Measurements from ENCODE around the gene PPARD. TPM values are rescaled to one million over a fixed set of nuclear protein-coding genes. Genes with fewer than 3 reads are reported as not detected.

The PPARD gene
- total and polyA plus RNA-seq, 7 experiments from 2014 or later = 7.3 to 47.1 (median 30.0) TPM

GRCh38 chr6:35341557-35341956, 801 bp upstream of the PPARD start:
- POLR2A ChIA-PET = interaction anchor here (0.7 to 5.7 kb wide), 8 partner anchors 9 to 321 kb away, joined by 3 to 47 read pairs (median 4); partner anchors contain the start of genes FANCE and RPL10A
- intact Hi-C loops (cut with micrococcal nuclease) = no loop called here

DNA sequence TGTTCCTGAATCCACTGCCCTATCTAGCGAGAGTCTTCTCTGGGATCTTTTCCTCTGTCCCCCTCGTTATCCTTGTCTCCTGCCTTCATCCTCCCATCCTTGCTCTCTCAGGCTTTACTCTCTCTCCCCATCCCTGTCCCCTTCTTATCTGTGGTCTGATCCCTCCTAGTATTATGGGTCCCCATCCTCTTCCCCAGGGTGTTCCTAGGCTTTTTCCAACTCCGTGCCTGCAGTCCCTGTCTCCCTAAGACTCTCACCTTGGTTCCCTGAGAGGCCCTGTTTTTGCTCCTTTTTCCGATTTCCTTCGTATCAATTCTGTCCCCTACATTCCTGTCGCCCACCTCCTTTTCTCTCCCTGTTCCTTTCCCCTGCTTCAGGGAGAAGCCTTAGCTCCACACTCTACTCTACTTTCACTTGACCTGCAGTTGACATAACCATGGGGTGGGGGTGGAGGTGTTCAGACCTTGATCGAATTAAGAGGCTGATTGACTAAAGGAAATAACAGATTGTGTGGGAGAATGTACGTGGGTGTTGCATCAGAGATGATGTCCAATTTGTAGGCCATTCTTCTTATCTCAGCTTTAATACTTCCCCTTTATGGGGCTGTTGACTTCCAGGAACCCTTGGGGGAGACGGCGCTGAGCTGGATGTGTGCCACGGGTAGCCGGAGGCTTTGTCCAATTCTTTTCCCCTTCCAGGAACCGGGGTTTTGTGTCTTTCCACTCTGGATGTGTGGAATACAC, 905 bp downstream of the PPARD start:
- no peaks in the 10 kb centered on the region for H3K27me3 Mint-ChIP-seq
- Histone ChIP-seq H3K36me3 (ENCODE audit: control insufficient read depth in 2 of 3, insufficient read depth in 3 of 3, low read length in 3 of 3) (peaks cover 0 to 7% (median 0%) of the 10 kb centered on the region in 3 experiments), H3K27ac (ENCODE audit: low read depth, low read length) (peak overlapping the region; percentile 97), H3K9me3 (ENCODE audit: control insufficient read depth in 2 of 3, low read length in 3 of 3) (no peaks in the 10 kb centered on the region), H3K27me3 (ENCODE audit: control insufficient read depth in 2 of 2, insufficient read depth in 2 of 2, low read length in 2 of 2) (no peaks in the 10 kb centered on the region), H3K4me1 (ENCODE audit: control insufficient read depth in 2 of 2, insufficient read depth in 2 of 2, low read length in 2 of 2) (peaks cover 22 to 40% of the 10 kb centered on the region in 2 donors), H3K4me3 (ENCODE audit: low read length) (peak overlapping the region; percentile 70)
- intact Hi-C loops (cut with micrococcal nuclease) = loop anchor here (2.0 kb wide), 3 partner anchors 72 to 394 kb away; partner anchors contain the start of gene ARMC12 (in 1 of the 2)
- POLR2A ChIA-PET = interaction anchor here (0.6 to 5.7 kb wide), 13 partner anchors 10 to 320 kb away, joined by 3 to 47 read pairs (median 4); partner anchors contain the start of genes FANCE and RPL10A
- H3K36me3 Mint-ChIP-seq = peaks cover 2 to 17% (median 14%) of the 10 kb centered on the region in 5 donors
- peak overlapping the region; percentile 85 to 98 (median 97) for H3K27ac Mint-ChIP-seq
- peaks cover 41 to 58% (median 52%) of the 10 kb centered on the region in 7 donors for H3K4me1 Mint-ChIP-seq
- peak overlapping the region; percentile 88 to 100 (median 98) for H3K4me3 Mint-ChIP-seq
- CTCF ChIA-PET = interaction anchor here (0.7 to 5.0 kb wide), 12 partner anchors 9 to 122 kb away, joined by 3 to 99 read pairs (median 4); partner anchors contain the start of gene FANCE
- H3K9me3 Mint-ChIP-seq = peaks cover 0 to 2% (median 0%) of the 10 kb centered on the region in 11 donors
- ATAC-seq (no peak), DNase-seq (peak in 3 of 9 donors; percentile 15 to 19 (median 17))

More at GRCh38 chr6:35341557-35341956, 801 bp upstream of the PPARD start:
- H3K4me3 Mint-ChIP-seq = peak overlapping the region in 6 of 10 donors; percentile 4 to 100 (median 90)
- ATAC-seq (no peak), DNase-seq (no peak)
- H3K36me3 ChIP-seq (ENCODE audit: control insufficient read depth in 2 of 3, insufficient read depth in 3 of 3, low read length in 3 of 3) = peaks cover 0 to 6% (median 0%) of the 10 kb centered on the region in 3 experiments
- H3K4me1 Mint-ChIP-seq = peaks cover 34 to 54% (median 46%) of the 10 kb centered on the region in 7 donors
- no peaks in the 10 kb centered on the region for H3K9me3 ChIP-seq (ENCODE audit: control insufficient read depth in 2 of 3, low read length in 3 of 3)
- no peak overlapping the region for H3K27ac ChIP-seq (ENCODE audit: low read depth, low read length)
- peaks cover 19 to 28% of the 10 kb centered on the region in 2 donors for H3K4me1 ChIP-seq (ENCODE audit: control insufficient read depth in 2 of 2, insufficient read depth in 2 of 2, low read length in 2 of 2)
- peaks cover 0 to 10% (median 0%) of the 10 kb centered on the region in 5 donors for H3K27me3 Mint-ChIP-seq
- peaks cover 0 to 9% (median 2%) of the 10 kb centered on the region in 11 donors for H3K9me3 Mint-ChIP-seq
- CTCF ChIA-PET = interaction anchor here (0.6 to 5.0 kb wide), 20 partner anchors 9 to 396 kb away, joined by 3 to 99 read pairs (median 5); partner anchors contain the start of genes FANCE and RPL10A
- no peaks in the 10 kb centered on the region for H3K27me3 ChIP-seq (ENCODE audit: control insufficient read depth in 2 of 2, insufficient read depth in 2 of 2, low read length in 2 of 2)
- no peak overlapping the region for H3K4me3 ChIP-seq (ENCODE audit: low read length)
- peaks cover 0 to 17% (median 8%) of the 10 kb centered on the region in 5 donors for H3K36me3 Mint-ChIP-seq
- H3K27ac Mint-ChIP-seq = peak overlapping the region in 8 of 9 donors; percentile 17 to 98 (median 91)

- Histone ChIP-seq H3K36me3 (ENCODE audit: control insufficient read depth in 2 of 3, insufficient read depth in 3 of 3, low read length in 3 of 3) (peaks cover 0 to 7% (median 0%) of the 10 kb centered on the region in 3 experiments), H3K9me3 (ENCODE audit: control insufficient read depth in 2 of 3, low read length in 3 of 3) (no peaks in the 10 kb centered on the region), H3K27me3 (ENCODE audit: control insufficient read depth in 2 of 2, insufficient read depth in 2 of 2, low read length in 2 of 2) (no peaks in the 10 kb centered on the region), H3K27ac (ENCODE audit: low read depth, low read length) (peak overlapping the region; percentile 97), H3K4me3 (ENCODE audit: low read length) (peak overlapping the region; percentile 70), H3K4me1 (ENCODE audit: control insufficient read depth in 2 of 2, insufficient read depth in 2 of 2, low read length in 2 of 2) (peaks cover 30 to 47% of the 10 kb centered on the region in 2 donors)
- no peaks in the 10 kb centered on the region for H3K27me3 Mint-ChIP-seq
- no peak for ATAC-seq
- POLR2A ChIA-PET = interaction anchor here (0.6 to 5.7 kb wide), 16 partner anchors 9 to 128 kb away, joined by 3 to 47 read pairs (median 4); partner anchors contain the start of genes DEF6, FANCE and RPL10A
- intact Hi-C loops (cut with micrococcal nuclease) = loop anchor here (2.0 kb wide), 3 partner anchors 71 to 393 kb away; partner anchors contain the start of gene ARMC12 (in 1 of the 2)
- peak overlapping the region; percentile 88 to 100 (median 98) for H3K4me3 Mint-ChIP-seq
- H3K4me1 Mint-ChIP-seq = peaks cover 48 to 64% (median 58%) of the 10 kb centered on the region in 7 donors
- CTCF ChIA-PET = interaction anchor here (0.7 to 5.0 kb wide), 14 partner anchors 9 to 395 kb away, joined by 3 to 99 read pairs (median 3); partner anchors contain the start of genes FANCE and RPL10A
- DNase-seq = no peak
- peaks cover 0 to 2% (median 0%) of the 10 kb centered on the region in 11 donors for H3K9me3 Mint-ChIP-seq
- peaks cover 3 to 19% (median 17%) of the 10 kb centered on the region in 5 donors for H3K36me3 Mint-ChIP-seq
- peak overlapping the region; percentile 53 to 98 (median 95) for H3K27ac Mint-ChIP-seq
Measured at GRCh38 chr6:35343835-35344550, 1.6 kb downstream of the PPARD start.

DNA sequence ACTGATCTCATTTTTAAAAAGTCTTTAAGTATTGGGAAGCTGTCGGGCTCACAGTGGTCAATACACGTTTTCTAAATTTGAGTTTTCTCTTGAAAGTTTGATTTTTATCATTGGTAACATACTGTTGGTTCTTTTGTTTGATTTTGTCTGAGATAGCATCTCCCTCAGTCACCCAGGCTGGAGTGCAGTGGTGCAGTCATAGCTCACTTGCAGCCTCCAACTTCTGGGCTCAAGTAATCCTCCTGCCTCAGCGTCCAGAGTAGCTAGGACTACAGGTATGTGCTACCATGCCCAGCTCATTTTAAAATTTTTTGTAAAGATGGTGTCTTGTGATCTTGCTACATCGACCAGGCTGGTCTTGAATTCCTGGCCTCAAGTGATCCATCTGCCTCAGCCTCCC, 9.1 kb downstream of the PPARD start:
- Mint-ChIP-seq H3K36me3 (peaks cover 14 to 47% (median 46%) of the 10 kb centered on the region in 5 donors), H3K4me1 (peaks cover 35 to 87% (median 74%) of the 10 kb centered on the region in 7 donors), H3K9me3 (no peaks in the 10 kb centered on the region), H3K27me3 (no peaks in the 10 kb centered on the region), H3K27ac (peak overlapping the region in 8 of 9 donors; percentile 83 to 98 (median 92)), H3K4me3 (peak overlapping the region in 4 of 10 donors; percentile 16 to 89 (median 26))
- H3K27me3 ChIP-seq (ENCODE audit: control insufficient read depth in 2 of 2, insufficient read depth in 2 of 2, low read length in 2 of 2) = no peaks in the 10 kb centered on the region
- H3K27ac ChIP-seq (ENCODE audit: low read depth, low read length) = no peak overlapping the region
- H3K4me3 ChIP-seq (ENCODE audit: low read length) = no peak overlapping the region
- intact Hi-C loops (cut with micrococcal nuclease) = no loop called here
- peaks cover 7 to 37% (median 8%) of the 10 kb centered on the region in 3 experiments for H3K36me3 ChIP-seq (ENCODE audit: control insufficient read depth in 2 of 3, insufficient read depth in 3 of 3, low read length in 3 of 3)
- DNase-seq (no peak), ATAC-seq (no peak)
- ChIA-PET CTCF (interaction anchor here (0.6 to 0.8 kb wide), 2 partner anchors 98 to 102 kb away, joined by 3 to 4 read pairs; no protein-coding TSS in a partner anchor), POLR2A (interaction anchor here (0.6 to 2.1 kb wide), 5 partner anchors 10 to 118 kb away, joined by 3 to 10 read pairs (median 4); no protein-coding TSS in a partner anchor)
- H3K9me3 ChIP-seq (ENCODE audit: control insufficient read depth in 2 of 3, low read length in 3 of 3) = no peaks in the 10 kb centered on the region
- peaks cover 11 to 37% of the 10 kb centered on the region in 2 donors for H3K4me1 ChIP-seq (ENCODE audit: control insufficient read depth in 2 of 2, insufficient read depth in 2 of 2, low read length in 2 of 2)

DNA sequence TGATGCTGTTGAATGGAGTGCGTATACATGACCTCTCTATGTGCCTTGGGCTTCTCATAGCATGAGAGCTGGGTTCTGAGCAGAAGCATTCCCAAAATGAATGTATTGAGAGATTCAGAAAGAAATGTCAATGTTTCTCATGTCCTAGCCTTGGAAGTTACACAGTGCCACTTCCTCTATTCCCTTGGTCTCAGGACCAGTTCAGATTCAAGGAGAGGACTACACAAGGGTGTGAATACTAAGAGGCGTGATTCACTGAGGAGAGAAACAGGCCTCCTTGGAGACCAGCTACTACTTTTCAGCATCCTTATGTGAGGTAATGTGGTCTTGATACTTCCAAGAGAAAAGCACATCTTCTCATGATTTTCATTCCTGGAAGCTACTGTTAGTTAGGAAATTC, 10.4 kb downstream of the PPARD start:
- intact Hi-C loops (cut with micrococcal nuclease) = no loop called here
- H3K9me3 Mint-ChIP-seq = no peaks in the 10 kb centered on the region
- Histone ChIP-seq H3K4me1 (ENCODE audit: control insufficient read depth in 2 of 2, insufficient read depth in 2 of 2, low read length in 2 of 2) (peaks cover 11 to 31% of the 10 kb centered on the region in 2 donors), H3K4me3 (ENCODE audit: low read length) (no peak overlapping the region), H3K9me3 (ENCODE audit: control insufficient read depth in 2 of 3, low read length in 3 of 3) (no peaks in the 10 kb centered on the region), H3K27ac (ENCODE audit: low read depth, low read length) (peak overlapping the region; percentile 22), H3K36me3 (ENCODE audit: control insufficient read depth in 2 of 3, insufficient read depth in 3 of 3, low read length in 3 of 3) (peaks cover 7 to 43% (median 17%) of the 10 kb centered on the region in 3 experiments), H3K27me3 (ENCODE audit: control insufficient read depth in 2 of 2, insufficient read depth in 2 of 2, low read length in 2 of 2) (no peaks in the 10 kb centered on the region)
- H3K27me3 Mint-ChIP-seq = no peaks in the 10 kb centered on the region
- H3K27ac Mint-ChIP-seq = peak overlapping the region in 8 of 9 donors; percentile 67 to 98 (median 87)
- H3K36me3 Mint-ChIP-seq = peaks cover 20 to 53% (median 49%) of the 10 kb centered on the region in 5 donors
- POLR2A ChIA-PET = interaction anchor here (0.8 to 2.1 kb wide), 2 partner anchors 9 to 116 kb away, joined by 3 to 10 read pairs; no protein-coding TSS in a partner anchor
- no peak for ATAC-seq
- CTCF ChIA-PET = interaction anchor here (1.0 kb wide), 1 partner anchor 9 kb away, joined by 3 read pairs; no protein-coding TSS in a partner anchor
- DNase-seq = no peak
- peaks cover 27 to 85% (median 70%) of the 10 kb centered on the region in 7 donors for H3K4me1 Mint-ChIP-seq
- peak overlapping the region in 3 of 10 donors; percentile 11 to 45 (median 12) for H3K4me3 Mint-ChIP-seq
